Sigmoid colon (tissue), 3 donors: Measurements from ENCODE around the gene LEO1.

Experiments
- POLR2A ChIP-seq, 2 donors: fragments of 450-650 bp; IDR thresholded peaks; one replicate each; pipeline ENCODE4 v1.6.1; 2016; ENCODE audit warnings: antibody characterized with exemption in 2 of 2, mild to moderate bottlenecking in 2 of 2, moderate library complexity in 2 of 2
- TF ChIP-seq, protein P1 (sequence below), 4 experiments: fragments of 450-650 bp in 3 of 4; fragments of 200-600 bp in 1 of 4; IDR thresholded peaks; one replicate each; pipeline ENCODE4 v1.5.1; 2016 to 2019; ENCODE audit warnings: antibody characterized with exemption in 4 of 4, mild to moderate bottlenecking in 3 of 4, moderate library complexity in 2 of 4

DNA sequence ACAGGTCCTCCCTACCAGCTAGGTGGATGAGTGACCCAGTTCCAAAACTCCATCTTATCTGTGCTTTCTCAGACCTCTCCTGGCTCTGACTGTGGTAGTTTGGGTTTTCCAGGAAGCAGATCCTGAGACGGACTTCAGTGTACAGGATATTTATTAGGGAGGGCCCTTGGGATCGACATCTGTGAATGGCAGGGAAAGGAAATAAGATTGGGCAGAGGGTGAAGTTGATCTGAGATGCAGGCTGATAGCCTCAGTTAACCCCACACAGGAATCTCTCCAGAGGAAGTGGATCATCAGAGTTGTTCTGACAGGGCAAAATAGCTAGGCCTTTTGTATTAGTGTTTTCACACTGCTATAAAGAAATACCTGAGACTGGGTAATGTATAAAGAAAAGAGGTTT is 30.8 kb upstream of the LEO1 start:
- TF ChIP-seq, protein P1, sequence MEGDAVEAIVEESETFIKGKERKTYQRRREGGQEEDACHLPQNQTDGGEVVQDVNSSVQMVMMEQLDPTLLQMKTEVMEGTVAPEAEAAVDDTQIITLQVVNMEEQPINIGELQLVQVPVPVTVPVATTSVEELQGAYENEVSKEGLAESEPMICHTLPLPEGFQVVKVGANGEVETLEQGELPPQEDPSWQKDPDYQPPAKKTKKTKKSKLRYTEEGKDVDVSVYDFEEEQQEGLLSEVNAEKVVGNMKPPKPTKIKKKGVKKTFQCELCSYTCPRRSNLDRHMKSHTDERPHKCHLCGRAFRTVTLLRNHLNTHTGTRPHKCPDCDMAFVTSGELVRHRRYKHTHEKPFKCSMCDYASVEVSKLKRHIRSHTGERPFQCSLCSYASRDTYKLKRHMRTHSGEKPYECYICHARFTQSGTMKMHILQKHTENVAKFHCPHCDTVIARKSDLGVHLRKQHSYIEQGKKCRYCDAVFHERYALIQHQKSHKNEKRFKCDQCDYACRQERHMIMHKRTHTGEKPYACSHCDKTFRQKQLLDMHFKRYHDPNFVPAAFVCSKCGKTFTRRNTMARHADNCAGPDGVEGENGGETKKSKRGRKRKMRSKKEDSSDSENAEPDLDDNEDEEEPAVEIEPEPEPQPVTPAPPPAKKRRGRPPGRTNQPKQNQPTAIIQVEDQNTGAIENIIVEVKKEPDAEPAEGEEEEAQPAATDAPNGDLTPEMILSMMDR (IDR thresholded peaks at IDR 0.05): no peak
- no peak for TF ChIP-seq POLR2A (IDR thresholded peaks at IDR 0.05)
